Caco-2 (cell line): ENCODE measurements around the gene LIMA1. TPM values are rescaled to one million over a fixed set of nuclear protein-coding genes. Genes with fewer than 3 reads are reported as not detected.
"Not testable (repeated sequence)": the region's sequence is repeated elsewhere in the genome, so short reads cannot be mapped to it uniquely, and the experiment has no call there.

Experiments used
- Bru-seq: library from RNA; stranded (reverse); fragments of 400-500 nt; gene quantifications from one replicate; lab custom pipeline; 2021; lab: Mats Ljungman, UMichigan
- BruChase-seq, 2 experiments: library from RNA; stranded (reverse); fragments of 400-500 nt; gene quantifications; one replicate each; lab custom pipeline; 2021; lab: Mats Ljungman, UMichigan
- BruUV-seq: library from RNA; stranded (reverse); fragments of 400-500 nt; replicated peaks from 2 replicates; lab custom pipeline; 2021; lab: Mats Ljungman, UMichigan
- CTCF ChIA-PET: fragments of 300-600 bp; sonication (Branson Sonifier 250); formaldehyde crosslinking; loops from one replicate; lab custom pipeline; 2022; ENCODE audit warnings: antibody characterized with exemption; lab: Charles Lee
- POLR2A ChIA-PET: fragments of 300-600 bp; sonication (Branson Sonifier 250); formaldehyde crosslinking; loops from one replicate; lab custom pipeline; 2022; ENCODE audit warnings: antibody characterized with exemption; lab: Charles Lee
- DNase-seq, 2 experiments: peaks; one replicate each; pipeline versions ENCODE4 v3.0.0 to v3.0.0-alpha.2; 2020 to 2022
- H3K27me3 ChIP-seq: replicated peaks from 2 replicates; pipeline ENCODE4 v1.6.0; 2011; ENCODE audit warnings: low read length; ENCODE audit not compliant: control insufficient read depth, insufficient read depth
- H3K36me3 ChIP-seq: 2 replicates; pipeline ENCODE4 v1.5.1; 2011; ENCODE audit warnings: low read length; ENCODE audit not compliant: control insufficient read depth, insufficient read depth
- H3K4me1 ChIP-seq: fragments of 250-450 bp; sonication (Bioruptor Pico); 2 replicates; pipeline ENCODE4 v1.5.1; 2020; ENCODE audit warnings: mild to moderate bottlenecking
- H3K4me3 ChIP-seq: 2 replicates; pipeline ENCODE4 v1.5.1; 2011; ENCODE audit warnings: low read depth, mild to moderate bottlenecking, control low read depth, low read length
- H3K9me3 ChIP-seq: fragments of 250-450 bp; sonication (Bioruptor Pico); 2 replicates; pipeline ENCODE4 v1.5.1; 2020; ENCODE audit warnings: mild to moderate bottlenecking, moderate library complexity
- H3K27ac Mint-ChIP-seq: one replicate; pipeline ENCODE4 v1.8.0; 2022; ENCODE audit warnings: mixed read lengths; ENCODE audit not compliant: unreplicated experiment
- H3K27me3 Mint-ChIP-seq: one replicate; pipeline ENCODE4 v1.8.0; 2022; ENCODE audit warnings: mixed read lengths; ENCODE audit not compliant: insufficient read depth, unreplicated experiment
- H3K36me3 Mint-ChIP-seq: one replicate; pipeline ENCODE4 v1.8.0; 2022; ENCODE audit warnings: mild to moderate bottlenecking, mixed read lengths; ENCODE audit not compliant: insufficient read depth, unreplicated experiment
- H3K4me1 Mint-ChIP-seq: one replicate; pipeline ENCODE4 v1.8.0; 2022; ENCODE audit warnings: low read depth, mixed read lengths; ENCODE audit not compliant: unreplicated experiment
- H3K4me3 Mint-ChIP-seq: one replicate; pipeline ENCODE4 v1.8.0; 2022; ENCODE audit warnings: mild to moderate bottlenecking, moderate library complexity, mixed read lengths; ENCODE audit not compliant: unreplicated experiment
- H3K9me3 Mint-ChIP-seq: one replicate; pipeline ENCODE4 v1.8.0; 2022; ENCODE audit warnings: mixed read lengths; ENCODE audit not compliant: unreplicated experiment
- intact Hi-C: fragments of 100-400 bp; cut with micrococcal nuclease; formaldehyde crosslinking; loops from one replicate; pipeline ENCODE4 v1.10.0; 2022; ENCODE audit not compliant: unreplicated experiment
- long read RNA-seq: library from polyadenylated mRNA; stranded (forward); transcript quantifications from one replicate; pipeline ENCODE4 v2.0.0, GENCODE V29; 2022
- total RNA-seq: library from RNA; stranded (reverse); gene quantifications from 2 replicates; pipeline ENCODE4 v1.2.3, GENCODE V29; 2022
- TF ChIP-seq, protein P1 (sequence below), 2 experiments: fragments of 200-600 bp in 1 of 2; IDR thresholded peaks; 1 replicate in 1 of 2; 2 replicates in 1 of 2; pipeline versions ENCODE4 v1.5.1 to v1.8.0; 2011 to 2022; ENCODE audit warnings: antibody characterized with exemption in 1 of 2, control low read depth in 1 of 2, inconsistent platforms in 1 of 2, low read depth in 1 of 2, low read length in 1 of 2, mild to moderate bottlenecking in 1 of 2, moderate library complexity in 1 of 2; ENCODE audit not compliant: insufficient read depth in 1 of 2, severe bottlenecking in 1 of 2, unreplicated experiment in 1 of 2

Gene LIMA1
- total RNA-seq (50.3 and 53.5 TPM in 2 replicates), Bru-seq, nascent RNA (percentile 73 among the genes with signal in this experiment), BruChase-seq, experiment 1, labeled RNA remaining after a 2-hour chase (percentile 74 among the genes with signal in this experiment), BruChase-seq, experiment 2, labeled RNA remaining after a 6-hour chase (percentile 80 among the genes with signal in this experiment)
- long read RNA-seq, transcript LIMA1-201 (11 exons, 3,706 nt), result major isoform, 76 of 113 reads
- long read RNA-seq, transcript LIMA1-215 (8 exons, 3,254 nt), result minor isoform, 11 of 113 reads
- long read RNA-seq, transcript LIMA1-202 (11 exons, 3,669 nt), result minor isoform, 11 of 113 reads
- long read RNA-seq, partial matches to known transcripts, result 3 of 113 reads
- long read RNA-seq, other reads (novel, unspliced or antisense), result 9 of 113 reads

DNA sequence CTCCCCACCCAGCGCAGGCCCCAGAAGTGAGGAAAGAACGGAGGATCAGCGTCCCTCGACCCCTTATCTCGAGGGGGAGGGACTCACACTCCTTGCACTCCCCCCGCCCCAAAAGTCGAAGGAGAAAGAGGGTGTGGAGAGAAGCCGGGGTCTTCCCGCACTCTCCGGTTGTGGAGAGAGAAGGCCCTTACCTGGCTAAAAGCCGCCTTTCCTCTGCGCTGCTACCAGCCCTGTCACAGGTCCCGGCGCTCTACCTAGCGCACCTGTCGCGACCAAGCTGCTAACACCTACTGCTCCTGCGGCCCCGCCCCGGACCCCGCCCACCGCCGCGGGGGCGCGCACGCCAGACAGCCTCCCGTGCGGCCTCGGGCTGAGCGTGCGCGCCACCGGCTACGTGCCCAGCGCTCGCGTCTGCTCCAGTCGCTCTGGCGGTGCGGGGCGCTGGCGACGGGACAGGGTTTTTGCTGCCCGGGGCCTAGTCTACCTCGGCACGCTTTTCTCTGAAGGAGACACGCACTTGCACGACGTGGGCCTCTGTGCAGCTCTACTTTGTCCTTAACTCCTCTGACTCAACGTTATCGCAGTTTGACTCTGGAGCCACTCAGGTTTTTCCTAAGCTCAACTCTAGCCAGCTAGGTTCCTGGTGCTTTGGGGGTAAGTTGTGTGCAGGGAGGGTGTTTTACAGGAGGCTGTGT is at the start of gene LIMA1:
TSS of gene LIMA1 (minus strand) at position 292 of the 695 bp plus-strand sequence. CDS start 34,769 bp downstream, outside the sequence.
- Histone ChIP-seq H3K36me3 (no peaks in the 10 kb centered on the region; the same call in 1 of the 2 replicates), H3K4me3 (peak within 1 kb of the TSS; percentile 90), H3K27me3 (no peaks in the 10 kb centered on the region), H3K9me3 (no peaks in the 10 kb centered on the region), H3K4me1 (peaks cover 6% of the 10 kb centered on the region; the same call in 1 of the 2 replicates)
- H3K4me1 Mint-ChIP-seq, result peaks cover 19% of the 10 kb centered on the region
- H3K9me3 Mint-ChIP-seq, result no peaks in the 10 kb centered on the region
- CTCF ChIA-PET, result interaction anchor here (0.5 to 1.6 kb wide), 9 partner anchors 9 to 941 kb away, joined by 3 to 8 read pairs (median 4); no protein-coding TSS in a partner anchor
- peak within 1 kb of the TSS; percentile 96 for H3K4me3 Mint-ChIP-seq
- BruUV-seq, result no TSS peak
- POLR2A ChIA-PET, result interaction anchor here (0.6 to 1.9 kb wide), 11 partner anchors 11 to 455 kb away, joined by 3 to 12 read pairs (median 4); partner anchors contain the start of genes CERS5 and NCKAP5L
- TF ChIP-seq, protein P1, sequence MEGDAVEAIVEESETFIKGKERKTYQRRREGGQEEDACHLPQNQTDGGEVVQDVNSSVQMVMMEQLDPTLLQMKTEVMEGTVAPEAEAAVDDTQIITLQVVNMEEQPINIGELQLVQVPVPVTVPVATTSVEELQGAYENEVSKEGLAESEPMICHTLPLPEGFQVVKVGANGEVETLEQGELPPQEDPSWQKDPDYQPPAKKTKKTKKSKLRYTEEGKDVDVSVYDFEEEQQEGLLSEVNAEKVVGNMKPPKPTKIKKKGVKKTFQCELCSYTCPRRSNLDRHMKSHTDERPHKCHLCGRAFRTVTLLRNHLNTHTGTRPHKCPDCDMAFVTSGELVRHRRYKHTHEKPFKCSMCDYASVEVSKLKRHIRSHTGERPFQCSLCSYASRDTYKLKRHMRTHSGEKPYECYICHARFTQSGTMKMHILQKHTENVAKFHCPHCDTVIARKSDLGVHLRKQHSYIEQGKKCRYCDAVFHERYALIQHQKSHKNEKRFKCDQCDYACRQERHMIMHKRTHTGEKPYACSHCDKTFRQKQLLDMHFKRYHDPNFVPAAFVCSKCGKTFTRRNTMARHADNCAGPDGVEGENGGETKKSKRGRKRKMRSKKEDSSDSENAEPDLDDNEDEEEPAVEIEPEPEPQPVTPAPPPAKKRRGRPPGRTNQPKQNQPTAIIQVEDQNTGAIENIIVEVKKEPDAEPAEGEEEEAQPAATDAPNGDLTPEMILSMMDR (IDR thresholded peaks at IDR 0.05; ENCODE audit: insufficient read depth in 1 of 2, low read depth in 1 of 2, low read length in 1 of 2, severe bottlenecking in 1 of 2, unreplicated experiment in 1 of 2), result peak; percentile 18 to 46
- H3K36me3 Mint-ChIP-seq, result peaks cover 14% of the 10 kb centered on the region
- intact Hi-C loops, result loop anchor here (1.0 to 5.0 kb wide), 2 partner anchors 12 to 119 kb away; partner anchors contain the start of gene LARP4
- peak; percentile 95 to 99 for DNase-seq
- H3K27ac Mint-ChIP-seq, result peak within 1 kb of the TSS; percentile 90
- H3K27me3 Mint-ChIP-seq, result no peaks in the 10 kb centered on the region

DNA sequence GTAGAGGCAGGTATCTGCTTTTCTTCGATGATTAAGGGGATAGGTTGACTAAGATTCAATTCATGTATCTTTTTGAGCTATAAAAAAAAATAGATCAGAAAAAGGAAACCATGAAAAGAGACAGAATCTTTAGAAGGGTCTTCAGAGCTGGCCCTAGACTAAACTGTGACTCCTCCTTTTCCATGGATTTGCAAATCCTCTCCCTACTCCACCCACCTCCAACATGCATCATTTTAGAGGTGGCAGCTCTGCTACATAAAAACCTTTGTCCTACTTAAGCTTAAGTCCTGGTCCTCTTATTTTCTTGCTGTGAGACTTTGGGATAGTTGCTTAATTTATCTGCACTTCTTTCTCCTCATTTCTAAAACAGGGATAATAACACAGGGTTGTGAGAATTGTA is 48.4 kb upstream of the LIMA1 start:
- intact Hi-C loops, result no loop called here
- DNase-seq, result no peak
- Histone ChIP-seq H3K27me3 (no peaks in the 10 kb centered on the region; the same call in 1 of the 2 replicates), H3K9me3 (no peaks in the 10 kb centered on the region), H3K36me3 (no peaks in the 10 kb centered on the region), H3K4me1 (no peaks in the 10 kb centered on the region), H3K4me3 (no peak overlapping the region)
- Mint-ChIP-seq H3K4me1 (no peaks in the 10 kb centered on the region), H3K9me3 (no peaks in the 10 kb centered on the region), H3K27me3 (no peaks in the 10 kb centered on the region), H3K36me3 (no peaks in the 10 kb centered on the region), H3K27ac (no peak overlapping the region), H3K4me3 (no peak overlapping the region)
- TF ChIP-seq, protein P1 (IDR thresholded peaks at IDR 0.05; ENCODE audit: insufficient read depth in 1 of 2, low read depth in 1 of 2, low read length in 1 of 2, severe bottlenecking in 1 of 2, unreplicated experiment in 1 of 2), result no peak
- POLR2A ChIA-PET, result interaction anchor here (0.8 kb wide), 1 partner anchor 70 kb away, joined by 3 read pairs; no protein-coding TSS in a partner anchor
- BruUV-seq, result no TSS peak
- CTCF ChIA-PET, result no interaction called here

DNA sequence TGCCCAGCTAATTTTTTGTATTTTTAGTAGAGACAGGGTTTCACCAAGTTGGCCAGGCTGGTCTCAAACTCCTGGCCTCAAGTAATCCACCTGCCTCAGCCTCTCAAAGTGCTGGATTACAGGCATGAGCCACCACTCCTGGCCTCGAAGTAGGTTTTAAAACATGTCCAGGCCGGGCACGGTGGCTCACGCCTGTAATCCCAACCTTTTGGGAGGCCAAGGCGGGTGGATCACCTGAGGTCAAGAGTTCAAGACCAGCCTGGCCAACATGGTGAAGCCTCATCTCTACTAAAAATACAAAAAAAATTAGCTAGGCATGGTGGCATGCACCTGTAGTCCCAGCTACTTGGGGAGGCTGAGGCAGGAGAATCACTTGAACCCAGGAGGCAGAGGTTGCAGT is 45.3 kb upstream of the LIMA1 start:
- CTCF ChIA-PET, intact Hi-C loops: not testable (repeated sequence)

More for the DNA sequence above, 45.3 kb upstream of the LIMA1 start:
- H3K27me3 Mint-ChIP-seq, DNase-seq, BruUV-seq, H3K36me3 Mint-ChIP-seq, H3K9me3 ChIP-seq, H3K36me3 ChIP-seq, H3K27ac Mint-ChIP-seq, H3K9me3 Mint-ChIP-seq, H3K4me3 Mint-ChIP-seq, POLR2A ChIA-PET, H3K4me3 ChIP-seq, H3K27me3 ChIP-seq, H3K4me1 ChIP-seq, H3K4me1 Mint-ChIP-seq: not testable (repeated sequence)
